MM.1S (cell line): ENCODE measurements around the gene FRAS1.

Experiments used
- CTCF ChIP-seq: fragments of 300-600 bp; sonication (generic); IDR thresholded peaks from 2 replicates; pipeline ENCODE4 v1.5.1; 2016; ENCODE audit warnings: antibody characterized with exemption, low read length, mixed read lengths
- EZH2 ChIP-seq: fragments of 300-600 bp; sonication (generic); optimal IDR thresholded peaks from 2 replicates; pipeline ENCODE3; 2017; ENCODE audit warnings: low read depth, mild to moderate bottlenecking, antibody characterized with exemption, low read length, mixed read lengths
- EZH2phosphoT487 ChIP-seq: fragments of 300-600 bp; sonication (generic); IDR thresholded peaks from 2 replicates; pipeline ENCODE4 v1.6.1; 2018; ENCODE audit warnings: antibody characterized with exemption, low read length

GRCh38 chr4:78566834-78567499 lies 509.8 kb downstream of the FRAS1 start:
- TF ChIP-seq CTCF, result no peak
- TF ChIP-seq EZH2, result no peak
- TF ChIP-seq EZH2phosphoT487, result no peak
